Ishikawa (cell line): ENCODE data around the gene KRTAP4-2.

Experiments
- CEBPB ChIP-seq: IDR thresholded peaks from 2 replicates; pipeline ENCODE4 v1.6.1; 2012
- CREB1 ChIP-seq: IDR thresholded peaks from 2 replicates; pipeline ENCODE4 v1.6.1; 2012; ENCODE audit warnings: low read depth
- EGR1 ChIP-seq: IDR thresholded peaks from 2 replicates; pipeline ENCODE4 v1.6.1; 2012
- EP300 ChIP-seq: IDR thresholded peaks from 2 replicates; pipeline ENCODE4 v1.6.1; 2012; ENCODE audit warnings: borderline replicate concordance
- FOXM1 ChIP-seq: IDR thresholded peaks from 2 replicates; pipeline ENCODE4 v1.6.1; 2012; ENCODE audit warnings: low read depth, borderline replicate concordance
- MAX ChIP-seq: IDR thresholded peaks from 2 replicates; pipeline ENCODE4 v1.6.1; 2012
- NFIC ChIP-seq: IDR thresholded peaks from 2 replicates; pipeline ENCODE4 v1.6.1; 2012
- RAD21 ChIP-seq: IDR thresholded peaks from 2 replicates; pipeline ENCODE4 v1.6.1; 2012; ENCODE audit warnings: low read depth
- REST ChIP-seq: IDR thresholded peaks from 2 replicates; pipeline ENCODE4 v1.6.1; 2012; ENCODE audit warnings: low read depth, mild to moderate bottlenecking
- TAF1 ChIP-seq: IDR thresholded peaks from 2 replicates; pipeline ENCODE4 v1.6.1; 2012; ENCODE audit warnings: low read depth, mild to moderate bottlenecking
- TCF12 ChIP-seq: IDR thresholded peaks from 2 replicates; pipeline ENCODE4 v1.6.1; 2012; ENCODE audit warnings: low read depth
- TEAD4 ChIP-seq: IDR thresholded peaks from 2 replicates; pipeline ENCODE4 v1.6.1; 2012
- USF1 ChIP-seq: IDR thresholded peaks from 2 replicates; pipeline ENCODE4 v1.6.1; 2012
- YY1 ChIP-seq: IDR thresholded peaks from 2 replicates; pipeline ENCODE4 v1.6.1; 2012; ENCODE audit warnings: low read depth
- ZBTB7A ChIP-seq: IDR thresholded peaks from 2 replicates; pipeline ENCODE4 v1.6.1; 2012; ENCODE audit warnings: low read depth

Gene KRTAP4-2

DNA sequence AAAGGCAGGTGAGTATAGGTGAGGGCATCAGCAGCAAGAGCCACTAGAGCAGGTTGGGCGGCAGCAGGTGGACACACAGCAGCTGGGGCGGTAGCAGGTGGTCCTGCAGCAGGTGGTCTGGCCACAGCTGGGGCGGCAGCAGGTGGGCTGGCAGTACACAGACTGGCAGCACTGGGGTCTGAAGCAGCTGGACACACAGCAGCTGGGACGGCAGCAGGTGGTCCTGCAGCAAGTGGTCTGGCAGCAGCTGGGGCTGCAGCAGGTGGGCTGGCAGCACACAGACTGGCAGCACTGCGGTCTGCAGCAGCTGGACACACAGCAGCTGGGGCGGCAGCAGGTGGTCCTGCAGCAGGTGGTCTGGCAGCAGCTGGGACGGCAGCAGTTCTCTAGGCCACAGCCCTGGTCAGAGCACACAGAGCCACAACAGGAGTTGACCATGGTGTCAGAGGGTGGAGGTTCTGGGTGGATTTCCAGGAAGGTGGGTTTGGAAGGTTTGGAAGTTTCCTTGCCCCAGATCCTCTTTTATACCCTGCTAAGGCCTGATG, at the start of gene KRTAP4-2:
KRTAP4-2 (minus strand) TSS at position 495 of the 545 bp plus-strand sequence; CDS start at position 438, 57 bp downstream.
- TF ChIP-seq CEBPB = no peak
- TF ChIP-seq REST = no peak
- no peak for TF ChIP-seq FOXM1
- no peak for TF ChIP-seq USF1
- no peak for TF ChIP-seq NFIC
- TF ChIP-seq YY1 = no peak
- TF ChIP-seq EP300 = no peak
- no peak for TF ChIP-seq MAX
- no peak for TF ChIP-seq ZBTB7A
- TF ChIP-seq CREB1 = no peak
- no peak for TF ChIP-seq TCF12
- TF ChIP-seq RAD21 = no peak
- TF ChIP-seq TEAD4 = no peak
- TF ChIP-seq EGR1 = no peak
- TF ChIP-seq TAF1 = no peak

DNA sequence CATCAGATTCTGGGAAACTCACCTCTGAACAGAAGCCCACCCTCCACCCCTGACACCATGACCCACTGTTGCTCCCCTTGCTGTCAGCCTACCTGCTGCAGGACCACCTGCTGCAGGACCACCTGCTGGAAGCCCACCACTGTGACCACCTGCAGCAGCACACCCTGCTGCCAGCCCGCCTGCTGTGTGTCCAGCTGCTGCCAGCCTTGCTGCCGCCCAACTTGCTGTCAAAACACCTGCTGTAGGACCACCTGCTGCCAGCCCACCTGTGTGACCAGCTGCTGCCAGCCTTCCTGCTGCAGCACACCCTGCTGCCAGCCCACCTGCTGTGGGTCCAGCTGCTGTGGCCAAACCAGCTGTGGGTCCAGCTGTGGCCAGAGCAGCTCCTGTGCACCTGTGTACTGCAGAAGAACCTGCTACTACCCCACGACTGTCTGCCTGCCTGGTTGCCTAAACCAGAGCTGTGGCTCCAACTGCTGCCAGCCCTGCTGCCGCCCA, 48.6 kb upstream of the KRTAP4-2 start, which contains the start of gene KRTAP9-2:
KRTAP9-2 (plus strand) TSS at position 51 of the 498 bp plus-strand sequence; CDS start at position 58, 7 bp downstream.
- peak; percentile 73 for TF ChIP-seq TCF12

GRCh38 chr17:41226051-41226450, 48.0 kb upstream of the KRTAP4-2 start:
- TF ChIP-seq USF1 (no peak), TEAD4 (no peak), REST (no peak), TCF12 (no peak), YY1 (no peak), RAD21 (no peak), FOXM1 (no peak), NFIC (no peak), MAX (no peak), TAF1 (no peak), EP300 (no peak), ZBTB7A (no peak), CEBPB (no peak), EGR1 (no peak), CREB1 (no peak)

DNA sequence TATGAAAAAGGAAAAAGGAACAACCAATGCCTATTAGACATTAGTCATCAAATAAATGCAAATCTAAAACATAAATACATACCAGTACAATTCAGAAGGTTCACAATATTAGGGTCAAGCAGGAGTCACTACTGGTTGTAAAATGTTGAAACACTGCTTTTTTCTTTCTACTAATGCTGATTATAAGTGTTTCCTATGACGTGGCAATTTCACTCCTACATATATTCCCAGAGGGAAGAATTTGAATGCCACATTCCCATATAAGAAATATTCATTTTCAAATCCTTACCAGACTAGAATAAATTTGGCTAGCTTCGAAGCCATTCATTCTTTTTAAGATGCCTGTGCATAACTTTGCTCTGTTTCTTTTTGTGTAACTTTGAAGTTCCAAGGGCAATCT, 45.8 kb upstream of the KRTAP4-2 start:
- no peak for TF ChIP-seq YY1
- TF ChIP-seq USF1 = no peak
- TF ChIP-seq TEAD4 = no peak
- TF ChIP-seq RAD21 = no peak
- TF ChIP-seq MAX = no peak
- TF ChIP-seq CEBPB = no peak

DNA sequence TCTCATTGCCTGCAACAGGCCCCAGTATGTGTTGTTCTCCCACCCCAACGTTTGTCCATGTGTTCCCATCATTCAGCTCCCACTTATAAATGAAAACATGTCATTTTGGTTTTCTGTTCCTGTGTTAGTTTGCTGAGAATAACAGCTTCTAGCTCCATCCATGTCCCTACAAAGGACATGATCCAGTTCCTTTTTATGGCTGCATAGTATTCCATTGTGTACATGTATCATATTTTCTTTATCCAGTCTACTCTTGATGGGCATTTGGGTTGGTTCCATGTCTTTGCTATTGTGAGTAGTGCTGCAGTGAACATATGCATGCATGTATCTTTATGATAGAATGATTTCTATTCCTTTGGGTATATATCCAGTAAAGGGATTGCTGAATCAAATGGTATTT, 37.7 kb upstream of the KRTAP4-2 start:
- TF ChIP-seq EP300 (no peak), TAF1 (no peak), TEAD4 (no peak), TCF12 (no peak), EGR1 (no peak), CEBPB (no peak), REST (no peak), ZBTB7A (no peak), RAD21 (no peak), USF1 (no peak), MAX (no peak), CREB1 (no peak), FOXM1 (no peak), NFIC (no peak), YY1 (no peak)
